ENCODE data around the gene RLF.

GRCh38 chr1:40255231-40255630, 94.0 kb downstream of the RLF start:
- TF ChIP-seq, protein P1, sequence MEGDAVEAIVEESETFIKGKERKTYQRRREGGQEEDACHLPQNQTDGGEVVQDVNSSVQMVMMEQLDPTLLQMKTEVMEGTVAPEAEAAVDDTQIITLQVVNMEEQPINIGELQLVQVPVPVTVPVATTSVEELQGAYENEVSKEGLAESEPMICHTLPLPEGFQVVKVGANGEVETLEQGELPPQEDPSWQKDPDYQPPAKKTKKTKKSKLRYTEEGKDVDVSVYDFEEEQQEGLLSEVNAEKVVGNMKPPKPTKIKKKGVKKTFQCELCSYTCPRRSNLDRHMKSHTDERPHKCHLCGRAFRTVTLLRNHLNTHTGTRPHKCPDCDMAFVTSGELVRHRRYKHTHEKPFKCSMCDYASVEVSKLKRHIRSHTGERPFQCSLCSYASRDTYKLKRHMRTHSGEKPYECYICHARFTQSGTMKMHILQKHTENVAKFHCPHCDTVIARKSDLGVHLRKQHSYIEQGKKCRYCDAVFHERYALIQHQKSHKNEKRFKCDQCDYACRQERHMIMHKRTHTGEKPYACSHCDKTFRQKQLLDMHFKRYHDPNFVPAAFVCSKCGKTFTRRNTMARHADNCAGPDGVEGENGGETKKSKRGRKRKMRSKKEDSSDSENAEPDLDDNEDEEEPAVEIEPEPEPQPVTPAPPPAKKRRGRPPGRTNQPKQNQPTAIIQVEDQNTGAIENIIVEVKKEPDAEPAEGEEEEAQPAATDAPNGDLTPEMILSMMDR (IDR thresholded peaks at IDR 0.05; ENCODE audit: low read depth, low read length), result no peak
- TF ChIP-seq POLR2A (IDR thresholded peaks at IDR 0.05; ENCODE audit: extremely low read depth, insufficient read length), result no peak
